Activated CD4-positive, alpha-beta T cell treated with anti-CD3 and anti-CD28 coated beads for 48 hours (primary cell): ENCODE results near the gene RPS6KA4.

ENCODE experiments used
- DNase-seq: peaks from one replicate; pipeline ENCODE4 v3.0.0-alpha.2; 2020

RPS6KA4 gene

DNA sequence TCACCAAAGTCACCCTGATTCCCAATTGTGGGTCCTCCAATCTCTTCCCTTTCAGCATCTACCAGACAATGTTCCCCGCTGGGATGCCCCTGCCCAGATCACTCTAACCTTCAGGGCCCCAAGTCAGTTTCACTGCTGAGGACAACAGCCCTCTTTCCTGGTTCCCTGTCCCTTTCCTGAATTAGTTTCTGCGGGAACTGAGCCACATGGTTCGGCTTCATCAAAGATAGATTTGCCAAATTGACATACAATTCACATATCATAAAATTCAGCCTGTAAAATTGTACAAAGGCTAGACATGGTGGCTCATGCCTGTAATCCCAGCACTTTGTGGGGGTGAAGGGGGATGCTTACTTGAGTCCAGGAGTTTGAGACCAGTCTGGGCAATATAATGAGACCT is 31.0 kb upstream of the RPS6KA4 start:
- DNase-seq = no peak

DNA sequence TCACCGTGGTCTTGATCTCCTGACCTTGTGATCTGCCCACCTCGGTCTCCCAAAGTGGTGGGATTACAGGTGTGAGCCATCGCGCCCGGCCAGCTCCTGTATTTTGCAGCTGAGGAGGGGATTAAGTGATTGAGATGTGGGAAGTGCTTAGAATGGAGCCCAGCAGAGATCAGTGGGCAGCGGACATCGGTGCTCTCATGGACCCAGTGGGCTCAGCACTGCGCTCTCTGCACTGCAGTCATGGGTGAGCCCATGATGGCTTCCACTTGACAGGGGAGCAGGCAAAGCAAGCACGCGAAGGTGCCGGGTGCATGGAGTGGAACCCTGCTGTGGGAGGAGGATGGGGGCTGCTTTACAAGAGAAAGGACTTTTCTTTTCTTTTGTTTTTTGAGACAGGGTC is 28.1 kb upstream of the RPS6KA4 start:
- no peak for DNase-seq

DNA sequence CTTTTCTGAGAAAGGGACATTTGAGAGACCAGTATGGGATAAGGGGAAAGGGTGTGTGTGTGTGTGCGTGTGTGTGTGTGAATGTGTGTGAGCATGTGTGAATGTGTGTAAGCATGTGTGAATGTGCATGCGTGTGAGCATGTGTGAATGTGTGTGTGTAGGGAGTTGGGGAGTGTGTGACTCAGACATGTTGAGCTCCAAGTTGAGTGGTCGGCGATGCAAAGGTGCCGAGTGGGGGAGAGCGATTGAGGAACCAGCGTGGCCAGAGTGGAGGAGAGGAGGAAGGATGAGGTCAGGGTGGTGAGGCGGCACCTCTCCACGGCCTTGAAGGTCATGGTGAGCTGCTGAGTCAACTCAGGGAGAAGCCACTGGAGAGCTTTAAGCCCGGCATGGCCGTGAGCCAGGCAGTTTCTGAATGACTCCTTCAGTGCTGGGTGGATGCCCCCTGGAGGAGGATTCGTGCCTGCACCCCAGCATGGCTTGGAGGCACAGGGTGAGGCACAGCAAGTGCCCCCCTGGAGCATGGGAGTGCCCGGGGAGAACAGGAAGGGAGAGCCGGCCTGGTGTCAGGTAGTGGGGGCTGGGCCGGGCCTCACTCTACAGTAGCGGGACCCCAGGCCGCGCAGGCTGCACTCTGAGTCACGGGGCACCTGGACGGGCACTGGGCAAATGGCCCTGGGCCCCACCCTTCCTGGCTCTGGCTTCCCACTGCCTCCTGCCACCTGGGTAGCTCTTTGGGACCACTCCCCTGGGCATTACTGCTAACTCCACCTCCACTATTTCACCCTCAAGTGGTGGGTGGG is 27.2 kb upstream of the RPS6KA4 start:
- DNase-seq = peak; percentile 89

DNA sequence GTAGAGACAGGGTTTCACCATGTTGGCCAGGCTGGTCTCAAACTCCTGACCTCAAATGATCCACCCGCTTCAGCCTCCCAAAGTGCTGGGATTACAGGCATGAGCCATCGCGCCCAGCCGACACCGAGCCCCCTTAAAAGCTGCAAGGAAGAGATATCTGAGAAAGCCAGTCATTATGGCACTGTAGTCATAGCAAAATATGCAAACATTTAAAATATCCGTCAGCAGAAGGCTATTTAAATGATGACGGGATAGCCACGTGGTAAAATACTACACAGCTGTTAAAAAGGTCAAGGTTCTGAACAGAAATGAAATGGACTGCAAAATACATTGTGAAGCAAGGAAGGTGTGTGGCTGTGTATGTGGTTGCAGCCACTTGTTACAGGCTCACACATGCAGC is 25.4 kb upstream of the RPS6KA4 start:
- DNase-seq = no peak

DNA sequence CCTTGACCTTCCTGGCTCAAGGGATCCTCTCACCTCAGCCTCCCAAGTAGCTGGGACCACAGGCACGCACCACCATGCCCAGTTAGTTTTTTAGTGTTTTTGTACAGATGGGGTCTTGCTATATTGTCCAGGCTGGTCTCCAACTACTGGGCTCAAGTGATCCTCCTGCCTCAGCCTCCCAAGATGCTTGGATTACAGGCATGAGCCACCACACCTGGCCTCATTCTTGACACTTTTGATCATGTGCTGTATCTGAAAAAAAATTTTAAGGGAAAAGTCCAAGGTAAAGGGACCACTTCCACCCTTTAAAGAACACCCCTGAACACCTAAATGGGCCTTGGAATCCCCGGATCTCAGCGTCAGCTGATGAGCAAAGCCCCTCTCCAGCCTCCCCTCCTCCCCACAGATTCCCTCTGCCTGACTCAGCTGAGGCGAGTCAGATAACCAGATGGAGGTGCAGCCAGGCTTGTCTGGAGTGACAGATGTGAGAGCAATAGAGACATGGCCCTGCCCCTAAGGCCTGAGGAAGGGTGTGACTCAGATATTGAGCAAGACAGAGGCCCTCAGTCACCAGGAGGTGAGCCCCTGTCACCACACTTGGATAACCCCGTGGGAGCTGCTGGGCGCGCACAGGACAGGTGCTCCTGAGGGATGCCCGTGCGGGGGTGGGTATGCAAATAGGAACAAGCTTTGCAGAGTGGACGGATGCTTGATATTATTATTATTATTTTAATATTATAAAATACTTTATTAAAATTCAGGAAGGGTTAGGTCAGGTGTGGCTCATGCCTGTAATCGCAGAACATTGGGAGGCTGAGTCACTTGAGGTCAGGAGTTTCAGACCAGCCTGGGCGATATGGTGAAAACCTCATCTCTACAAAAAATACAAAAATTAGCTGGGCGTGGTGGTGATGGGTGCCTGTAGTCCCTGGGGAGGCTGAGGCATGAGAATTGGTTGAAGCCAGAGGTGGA is 23.9 kb upstream of the RPS6KA4 start:
- DNase-seq = peak; percentile 77

DNA sequence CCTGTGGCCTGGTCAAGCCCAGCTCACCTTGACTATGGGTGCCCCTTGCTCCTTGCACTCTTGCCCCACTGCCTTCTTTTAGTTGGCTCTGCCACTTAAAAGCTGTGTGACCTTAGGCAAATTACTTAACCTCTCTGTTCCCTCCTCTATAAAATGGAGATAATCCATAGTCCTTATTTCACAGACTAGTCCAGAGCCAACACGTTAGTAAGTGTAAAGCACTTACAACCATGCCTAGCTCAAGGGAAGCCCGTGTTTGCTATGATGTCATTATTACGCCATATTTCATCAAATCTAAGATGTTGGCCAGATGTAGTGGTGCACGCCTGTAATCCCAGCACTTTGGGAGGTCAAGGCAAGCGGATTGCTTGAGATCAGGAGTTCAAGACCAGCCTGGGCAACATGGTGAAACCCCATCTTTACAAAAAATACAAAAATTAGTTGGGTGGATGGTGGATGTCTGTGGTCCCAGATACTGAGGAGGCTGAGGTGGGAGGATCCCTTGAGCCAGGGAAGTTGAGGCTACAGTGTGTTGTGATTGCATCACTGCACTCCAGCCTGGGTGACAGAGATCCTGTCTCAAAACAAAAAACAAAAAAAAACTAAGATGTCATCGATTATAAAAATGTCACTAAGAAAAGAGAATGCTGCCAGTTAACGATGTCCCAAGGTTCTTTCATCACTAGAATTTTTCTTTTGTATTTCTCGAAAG is 21.3 kb upstream of the RPS6KA4 start:
- no peak for DNase-seq

DNA sequence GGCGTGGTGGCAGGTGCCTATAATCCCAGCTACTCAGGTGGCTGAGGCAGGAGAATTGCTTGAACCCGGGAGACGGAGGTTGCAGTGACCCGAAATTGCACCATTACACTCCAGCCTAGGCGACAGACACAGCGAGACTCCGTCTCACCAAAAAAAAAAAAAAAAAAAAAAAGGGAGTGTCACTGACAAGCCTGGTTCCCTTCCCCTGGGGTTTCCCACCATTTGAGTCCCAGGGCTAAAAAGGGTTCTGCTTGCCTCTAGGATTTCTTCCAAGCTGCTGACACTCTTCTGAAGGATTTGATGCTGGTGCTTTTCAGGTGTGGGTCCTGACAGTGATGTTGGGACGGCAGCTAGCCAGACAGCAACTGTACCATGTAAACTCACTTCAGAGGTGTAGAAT is 20.2 kb upstream of the RPS6KA4 start:
- no peak for DNase-seq

DNA sequence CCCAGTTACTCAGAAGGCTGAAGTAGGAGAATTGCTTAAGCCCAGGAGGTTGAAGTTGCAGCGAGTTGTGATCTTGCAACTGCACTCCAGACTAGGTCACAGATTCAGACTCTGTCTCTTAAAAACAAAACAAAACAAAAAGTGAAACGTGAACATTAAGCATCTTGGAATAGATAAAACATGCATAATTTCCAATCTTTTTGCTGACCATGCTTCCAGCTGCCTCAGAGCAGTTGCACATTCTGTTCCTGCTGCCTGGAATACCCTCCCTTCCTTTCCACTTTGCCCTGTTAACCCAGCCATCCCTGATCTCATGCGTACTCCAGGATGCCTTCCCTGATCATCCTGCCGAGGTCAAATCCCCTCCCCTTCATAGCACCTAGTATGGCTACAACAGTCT is 19.7 kb upstream of the RPS6KA4 start:
- no peak for DNase-seq

DNA sequence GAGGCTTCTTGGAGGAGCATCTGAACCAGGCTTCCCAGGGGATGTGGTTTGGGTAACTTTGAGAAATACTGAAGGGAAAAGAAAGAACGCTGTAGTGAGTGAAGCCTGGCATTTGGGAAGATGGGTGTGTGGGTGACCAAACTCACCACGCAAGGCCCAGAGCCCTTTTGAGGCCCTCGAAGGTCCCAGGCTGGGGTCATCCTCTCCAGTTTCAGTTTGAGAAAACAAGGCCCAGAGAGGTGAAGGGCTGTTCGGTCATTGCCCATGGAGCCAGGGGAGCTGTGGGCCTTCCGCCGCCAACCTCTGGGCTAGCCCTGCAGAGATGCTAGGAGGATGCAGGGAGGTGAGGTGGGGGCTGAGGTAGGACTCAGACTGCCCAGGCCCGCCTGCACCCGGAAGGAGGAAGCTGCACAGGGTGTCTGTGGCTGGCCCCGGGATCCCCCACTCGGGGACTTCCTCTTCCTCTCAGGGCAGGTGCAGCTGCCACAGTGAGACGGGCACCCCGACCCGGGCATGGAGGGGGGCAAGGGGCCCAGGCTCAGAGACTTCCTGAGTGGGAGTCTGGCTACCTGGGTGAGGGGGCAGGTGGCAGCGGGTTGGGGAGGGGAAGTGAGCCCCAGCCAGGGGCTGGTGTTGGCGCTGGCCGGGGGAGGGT is 19.1 kb upstream of the RPS6KA4 start, which contains the start of gene CCDC88B:
TSS of gene CCDC88B (plus strand) at position 451 of the 655 bp plus-strand sequence. CDS start at position 514, 63 bp downstream.
- peak; percentile 88 for DNase-seq

DNA sequence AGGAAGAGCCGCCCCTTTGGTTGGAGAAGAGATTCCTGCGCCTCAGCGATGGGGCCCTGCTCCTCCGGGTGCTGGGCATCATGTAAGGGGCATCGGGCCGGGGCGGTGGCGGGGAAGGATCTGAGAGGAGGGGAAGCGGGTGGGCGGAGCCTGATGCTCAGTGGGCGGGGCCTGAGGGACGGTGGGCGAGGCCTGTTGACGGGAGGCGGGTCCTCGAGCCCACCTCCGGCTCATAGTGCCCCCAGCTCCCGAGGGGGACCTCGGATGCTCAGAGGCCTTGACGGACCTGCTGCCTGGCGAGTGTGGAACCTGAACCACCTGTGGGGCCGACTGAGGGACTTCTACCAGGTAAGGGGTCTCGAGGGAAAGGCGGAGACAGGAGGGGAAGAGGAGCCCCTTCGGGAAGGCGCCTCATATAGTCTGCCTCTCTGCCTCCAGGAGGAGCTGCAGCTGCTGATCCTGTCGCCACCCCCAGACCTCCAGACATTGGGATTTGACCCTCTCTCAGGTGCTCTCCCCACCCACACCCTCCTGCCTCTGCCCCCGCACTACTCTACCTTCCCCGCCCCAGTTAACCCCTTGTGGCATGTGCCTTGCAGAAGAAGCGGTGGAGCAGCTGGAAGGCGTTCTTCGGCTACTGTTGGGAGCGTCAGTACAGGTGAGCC is 18.2 kb upstream of the RPS6KA4 start:
- DNase-seq = peak; percentile 90

DNA sequence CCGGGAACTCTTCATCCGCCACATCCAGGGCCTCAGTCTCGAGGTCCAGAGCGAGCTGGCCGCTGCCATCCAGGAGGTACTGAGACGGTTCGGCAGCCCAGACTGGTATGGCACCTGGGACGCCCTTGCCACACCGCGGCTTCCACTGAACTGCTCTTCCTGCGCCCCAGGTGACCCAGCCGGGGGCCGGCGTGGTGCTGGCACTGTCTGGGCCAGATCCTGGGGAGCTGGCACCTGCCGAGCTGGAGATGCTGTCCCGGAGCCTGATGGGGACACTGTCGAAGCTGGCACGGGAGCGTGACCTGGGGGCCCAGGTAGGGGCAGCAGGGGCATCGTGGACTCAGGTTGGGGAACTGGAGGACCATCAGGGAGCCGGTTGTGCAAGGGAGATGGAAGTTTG is 17.5 kb upstream of the RPS6KA4 start:
- no peak for DNase-seq

DNA sequence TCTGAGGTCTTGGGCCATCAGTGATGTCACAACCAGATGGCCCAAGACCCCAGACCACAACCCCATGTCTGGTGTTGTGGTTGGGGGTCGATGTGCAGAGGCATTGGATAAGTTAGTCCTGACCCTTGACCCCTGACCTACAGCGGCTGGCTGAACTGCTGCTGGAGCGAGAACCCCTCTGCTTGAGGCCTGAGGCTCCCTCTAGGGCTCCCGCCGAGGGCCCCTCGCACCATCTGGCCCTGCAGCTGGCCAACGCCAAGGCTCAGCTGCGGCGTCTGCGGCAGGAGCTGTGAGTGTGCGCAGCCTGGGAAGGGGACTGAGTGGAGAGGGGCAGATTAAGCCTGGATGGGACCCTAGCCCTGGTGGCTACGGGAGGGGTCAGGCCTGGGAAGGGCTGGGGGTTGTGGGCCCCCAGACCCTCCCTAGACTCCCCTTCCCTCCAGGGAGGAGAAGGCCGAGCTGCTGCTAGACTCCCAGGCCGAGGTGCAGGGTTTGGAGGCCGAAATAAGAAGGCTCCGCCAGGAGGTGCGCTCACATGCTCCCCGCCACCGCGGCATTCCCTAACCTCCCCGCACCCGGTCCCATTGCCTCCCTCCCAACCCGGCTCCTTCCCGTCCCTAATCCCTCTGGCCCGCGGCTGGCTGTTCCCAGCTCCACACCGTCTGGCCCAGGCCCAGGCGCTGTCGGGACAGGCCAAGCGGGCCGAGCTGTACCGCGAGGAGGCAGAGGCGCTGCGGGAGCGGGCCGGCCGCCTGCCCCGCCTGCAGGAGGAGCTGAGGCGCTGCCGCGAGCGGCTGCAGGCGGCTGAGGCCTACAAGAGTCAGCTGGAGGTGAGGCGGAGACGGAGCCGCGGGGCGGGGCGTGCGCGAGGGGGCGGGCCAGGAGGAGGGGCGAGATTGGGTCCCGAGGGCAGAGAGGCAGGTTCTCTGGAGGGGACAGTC is 16.8 kb upstream of the RPS6KA4 start:
- DNase-seq = peak; percentile 96

DNA sequence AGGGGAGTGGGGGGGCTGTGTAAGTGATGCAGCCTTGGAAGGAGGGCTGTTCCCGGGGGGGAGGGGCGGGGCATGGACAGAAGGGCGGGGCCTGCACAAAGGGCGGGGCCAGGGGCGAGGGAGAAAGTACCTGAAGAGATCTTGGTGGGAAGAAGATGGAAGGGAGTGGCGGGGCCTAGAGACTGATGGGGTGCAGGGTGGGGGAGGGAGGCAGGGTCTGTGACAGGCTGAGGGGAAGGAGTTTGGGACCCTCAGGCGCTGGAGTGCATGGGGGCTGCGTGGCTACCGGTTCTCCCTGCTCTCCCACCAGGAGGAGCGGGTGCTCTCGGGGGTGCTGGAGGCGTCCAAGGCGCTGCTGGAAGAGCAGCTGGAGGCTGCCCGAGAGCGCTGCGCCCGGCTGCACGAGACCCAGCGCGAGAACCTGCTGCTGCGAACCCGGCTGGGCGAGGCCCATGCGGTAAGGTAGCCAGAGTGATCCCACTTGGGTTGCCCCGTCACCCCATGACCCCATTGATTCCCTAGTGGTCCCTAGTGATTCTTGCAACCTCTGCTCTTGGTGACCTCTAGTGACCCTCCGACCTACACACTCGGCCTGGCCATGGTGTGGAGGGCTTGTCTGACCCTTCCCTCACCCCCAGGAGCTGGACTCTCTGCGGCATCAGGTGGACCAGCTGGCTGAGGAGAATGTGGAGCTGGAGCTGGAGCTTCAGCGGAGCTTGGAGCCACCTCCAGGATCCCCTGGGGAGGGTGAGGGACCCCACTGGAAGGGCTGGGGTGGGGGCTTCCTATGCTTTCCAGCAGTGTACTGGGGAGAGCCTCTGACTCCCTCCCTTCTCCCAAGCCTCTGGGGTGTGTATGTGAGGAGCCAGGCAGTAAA is 15.9 kb upstream of the RPS6KA4 start:
- DNase-seq = no peak

DNA sequence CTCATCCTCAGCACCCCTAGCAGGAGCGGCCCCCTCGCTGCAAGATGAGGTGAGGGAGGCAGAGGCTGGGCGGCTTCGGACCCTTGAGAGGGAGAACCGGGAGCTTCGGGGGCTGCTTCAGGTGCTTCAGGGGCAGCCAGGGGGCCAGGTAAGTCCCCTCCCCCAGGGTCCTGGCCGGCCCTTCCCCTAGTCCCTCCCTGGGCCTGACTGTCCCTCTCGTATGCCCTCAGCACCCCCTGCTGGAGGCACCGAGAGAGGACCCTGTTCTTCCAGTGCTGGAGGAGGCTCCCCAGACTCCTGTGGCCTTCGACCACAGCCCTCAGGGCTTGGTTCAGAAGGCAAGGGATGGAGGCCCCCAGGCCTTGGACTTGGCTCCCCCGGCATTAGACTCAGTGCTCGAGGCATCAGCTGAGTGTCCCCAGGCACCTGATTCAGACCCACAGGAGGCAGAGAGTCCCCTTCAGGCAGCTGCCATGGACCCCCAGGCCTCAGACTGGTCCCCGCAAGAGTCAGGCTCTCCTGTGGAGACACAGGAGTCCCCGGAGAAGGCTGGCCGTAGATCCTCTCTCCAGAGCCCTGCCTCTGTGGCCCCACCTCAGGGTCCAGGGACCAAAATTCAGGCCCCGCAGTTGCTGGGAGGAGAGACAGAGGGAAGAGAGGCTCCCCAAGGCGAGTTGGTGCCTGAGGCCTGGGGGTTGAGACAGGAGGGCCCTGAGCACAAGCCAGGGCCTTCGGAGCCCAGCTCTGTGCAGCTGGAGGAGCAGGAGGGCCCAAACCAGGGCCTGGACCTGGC is 15.0 kb upstream of the RPS6KA4 start:
- peak; percentile 35 for DNase-seq

DNA sequence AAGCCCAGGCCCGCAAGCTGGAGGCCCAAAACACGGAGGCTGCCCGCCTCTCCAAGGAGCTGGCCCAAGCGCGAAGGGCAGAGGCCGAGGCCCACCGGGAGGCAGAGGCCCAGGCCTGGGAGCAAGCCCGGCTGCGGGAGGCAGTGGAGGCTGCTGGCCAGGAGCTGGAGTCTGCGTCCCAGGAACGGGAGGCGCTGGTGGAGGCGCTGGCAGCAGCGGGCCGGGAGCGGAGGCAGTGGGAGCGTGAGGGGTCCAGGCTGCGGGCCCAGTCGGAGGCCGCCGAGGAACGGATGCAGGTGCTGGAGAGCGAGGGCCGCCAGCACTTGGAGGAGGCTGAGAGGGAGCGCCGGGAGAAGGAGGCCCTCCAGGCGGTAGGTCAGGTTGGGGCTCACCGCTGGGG is 14.2 kb upstream of the RPS6KA4 start:
- no peak for DNase-seq

DNA sequence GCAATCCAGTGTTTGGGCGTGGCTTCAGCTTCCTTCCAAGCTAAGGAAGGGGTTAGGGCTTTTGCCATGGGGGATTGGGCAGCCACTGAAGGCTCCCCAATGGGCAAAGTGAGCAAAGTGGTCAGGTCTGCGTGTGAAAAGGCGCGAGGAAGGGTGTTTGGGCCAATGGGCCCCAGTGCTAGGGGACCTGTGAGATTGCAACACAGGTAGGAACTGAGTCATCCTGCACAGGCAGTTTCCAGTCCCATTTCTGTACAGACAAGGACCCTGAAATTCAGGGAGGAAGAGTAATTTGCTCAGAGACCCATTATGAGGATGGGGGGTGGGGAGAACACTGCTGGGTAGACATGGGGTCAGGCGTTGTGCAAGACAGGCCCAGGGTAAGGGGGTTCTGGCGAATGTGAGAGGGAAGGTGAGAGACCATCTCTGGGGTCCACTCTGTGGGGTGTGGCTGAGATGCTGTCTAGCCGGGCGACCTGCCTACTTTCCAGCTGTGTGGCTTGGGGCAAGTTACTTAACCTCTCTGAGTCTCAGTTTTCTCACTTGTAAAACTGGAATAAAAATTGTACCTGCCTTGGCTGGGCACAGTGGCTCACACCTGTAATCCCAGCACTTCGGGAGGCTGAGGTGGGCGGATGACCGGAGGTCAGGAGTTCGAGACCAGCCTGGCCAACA is 11.6 kb upstream of the RPS6KA4 start:
- no peak for DNase-seq

DNA sequence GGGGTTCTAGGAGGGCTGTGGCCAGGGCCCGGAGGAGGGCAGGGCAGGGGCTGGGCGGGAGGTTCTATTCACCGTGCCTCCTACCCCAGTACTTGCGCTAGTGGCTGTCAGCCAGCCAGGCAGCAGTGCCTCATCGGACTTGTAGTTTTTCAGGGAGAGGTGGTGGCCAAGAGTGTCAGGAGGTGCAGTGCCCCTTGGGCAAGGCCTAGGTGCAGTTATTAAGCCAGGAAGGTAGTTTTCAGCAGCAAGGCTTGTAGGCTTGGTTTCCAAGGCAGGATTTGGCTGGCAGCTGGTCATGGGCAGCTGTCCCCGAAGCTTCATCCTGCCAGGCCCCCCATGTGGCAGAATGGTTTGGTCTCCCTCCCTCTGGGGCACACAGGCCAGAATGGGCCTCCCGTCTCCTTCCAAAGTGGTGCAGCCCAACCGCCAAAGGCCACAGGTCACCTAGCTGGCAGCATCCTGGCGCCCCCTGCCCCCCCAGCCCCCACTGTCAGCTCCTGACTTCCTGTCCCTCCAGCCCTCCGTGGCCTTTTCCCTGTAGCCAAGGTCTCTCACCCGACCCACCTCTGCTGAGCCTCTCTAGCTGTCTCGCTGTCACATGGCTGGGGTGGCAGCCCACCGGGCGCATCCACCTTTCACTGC is 10.5 kb upstream of the RPS6KA4 start:
- DNase-seq = no peak

DNA sequence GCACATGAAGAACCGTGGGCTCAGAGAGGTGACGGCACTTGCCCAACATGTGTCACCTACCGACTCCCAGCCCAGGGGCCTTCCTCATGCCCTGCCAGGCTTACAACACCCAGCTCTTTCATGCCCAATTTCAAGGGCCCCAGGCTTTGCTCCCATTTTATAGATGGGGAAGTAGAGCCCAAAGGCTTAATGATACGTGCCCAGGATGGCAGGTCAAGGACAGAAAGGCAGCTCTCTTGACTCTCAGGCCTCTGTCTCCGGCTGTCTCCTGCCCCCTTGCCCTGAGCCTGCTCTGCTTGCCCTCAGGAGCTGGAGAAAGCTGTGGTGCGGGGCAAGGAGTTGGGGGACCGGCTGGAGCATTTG is 10.0 kb upstream of the RPS6KA4 start:
- DNase-seq = no peak
